Endothelial cell of umbilical vein (primary cell): ENCODE data around the gene KRTAP10-10. TPM values are rescaled to one million over a fixed set of nuclear protein-coding genes. Genes with fewer than 3 reads are reported as not detected.

Source experiments
- BruUV-seq: library from RNA; stranded (reverse); fragments of 400-500 nt; replicated peaks from 2 replicates; lab custom pipeline; 2021; lab: Mats Ljungman, UMichigan
- CTCF ChIA-PET: fragments of 300-600, 350-600 bp; sonication (Branson Sonifier 250); formaldehyde crosslinking; loops from one replicate; lab custom pipeline; 2021; ENCODE audit warnings: antibody characterized with exemption, inconsistent platforms; lab: Charles Lee
- POLR2A ChIA-PET: fragments of 300-600, 350-600 bp; sonication (Branson Sonifier 250); formaldehyde crosslinking; loops from one replicate; lab custom pipeline; 2021; ENCODE audit warnings: antibody characterized with exemption, inconsistent platforms; lab: Charles Lee
- DNase-seq: peaks from one replicate; pipeline ENCODE4 v3.0.0-alpha.2; 2011; ENCODE audit warnings: low read depth, low spot score
- FAIRE-seq: peaks from 2 replicates; lab custom pipeline; 2011; peaks lifted over from hg19 to GRCh38; lab: Jason Lieb, UNC
- H2AFZ ChIP-seq: 2 replicates; pipeline ENCODE4 v1.6.0; 2012; ENCODE audit warnings: low read depth, low read length, control low read depth, inconsistent platforms
- H3K27ac ChIP-seq: 2 replicates; pipeline ENCODE4 v1.5.1; 2011; ENCODE audit warnings: low read depth, mild to moderate bottlenecking, control low read depth, low read length, moderate library complexity; ENCODE audit not compliant: insufficient read depth
- H3K27me3 ChIP-seq, 2 experiments: 2 replicates each; pipeline versions ENCODE4 v1.6.0 to v1.6.1; 2011; ENCODE audit warnings: low read length in 2 of 2, mixed read lengths in 1 of 2; ENCODE audit not compliant: control insufficient read depth in 2 of 2, insufficient read depth in 2 of 2
- H3K36me3 ChIP-seq, 2 experiments: 2 replicates in 1 of 2; 3 replicates in 1 of 2; pipeline ENCODE4 v1.5.1; 2011; ENCODE audit warnings: low read length in 2 of 2, mild to moderate bottlenecking in 1 of 2, moderate library complexity in 1 of 2; ENCODE audit not compliant: control insufficient read depth in 2 of 2, insufficient read depth in 2 of 2; ENCODE audit errors: extremely low read depth in 1 of 2
- H3K4me1 ChIP-seq: 3 replicates; pipeline ENCODE4 v1.5.1; 2011; ENCODE audit warnings: mild to moderate bottlenecking, low read length; ENCODE audit not compliant: control insufficient read depth, insufficient read depth; ENCODE audit errors: extremely low read depth
- H3K4me2 ChIP-seq: 2 replicates; pipeline ENCODE4 v1.6.1; 2011; ENCODE audit warnings: low read length, control low read depth, mixed read lengths; ENCODE audit not compliant: insufficient read depth
- H3K4me3 ChIP-seq, 3 experiments: fragments of 200-600 bp in 1 of 3; sonication (generic), shearing (Covaris generic) in 1 of 3; replicated peaks in 1 of 3; 2 replicates each; pipeline ENCODE4 v1.5.1; 2011 to 2016; ENCODE audit warnings: control low read depth in 3 of 3, low read length in 3 of 3, mild to moderate bottlenecking in 2 of 3, inconsistent platforms in 1 of 3, low read depth in 1 of 3, moderate library complexity in 1 of 3; ENCODE audit not compliant: insufficient read depth in 1 of 3
- H3K79me2 ChIP-seq: 2 replicates; pipeline ENCODE4 v1.6.0; 2012; ENCODE audit warnings: low read length, inconsistent platforms; ENCODE audit not compliant: control insufficient read depth, insufficient read depth
- H3K9ac ChIP-seq: replicated peaks from 2 replicates; pipeline ENCODE3; 2011; ENCODE audit warnings: low read length, control low read depth; ENCODE audit not compliant: insufficient read depth; ENCODE audit errors: extremely low read depth
- H3K9me1 ChIP-seq: replicated peaks from 3 replicates; pipeline ENCODE4 v1.6.0; 2011; ENCODE audit warnings: mild to moderate bottlenecking, low read length; ENCODE audit not compliant: control insufficient read depth, insufficient read depth; ENCODE audit errors: extremely low read depth
- H3K9me3 ChIP-seq: replicated peaks from 2 replicates; pipeline ENCODE4 v1.5.1; 2012; ENCODE audit warnings: low read length, inconsistent platforms; ENCODE audit not compliant: control insufficient read depth, insufficient read depth
- H4K20me1 ChIP-seq: replicated peaks from 2 replicates; pipeline ENCODE3; 2011; ENCODE audit warnings: mild to moderate bottlenecking, low read length; ENCODE audit not compliant: control insufficient read depth, insufficient read depth; ENCODE audit errors: extremely low read depth
- EZH2 ChIP-seq: IDR thresholded peaks from 2 replicates; pipeline ENCODE4 v1.6.1; 2012; ENCODE audit warnings: borderline replicate concordance, low read depth, mild to moderate bottlenecking, moderate library complexity, low read length, inconsistent platforms; ENCODE audit not compliant: severe bottlenecking
- FOS ChIP-seq: IDR thresholded peaks from 2 replicates; pipeline ENCODE4 v1.6.1; 2011; ENCODE audit warnings: mild to moderate bottlenecking, low read length, moderate library complexity, borderline replicate concordance; ENCODE audit not compliant: insufficient read depth
- GATA2 ChIP-seq: IDR thresholded peaks from 2 replicates; pipeline ENCODE4 v1.7.0; 2011; ENCODE audit warnings: low read depth, mild to moderate bottlenecking, moderate library complexity, mixed read lengths, low read length; ENCODE audit not compliant: insufficient read length, insufficient read depth
- JUN ChIP-seq: IDR thresholded peaks from 2 replicates; pipeline ENCODE4 v1.6.1; 2011; ENCODE audit warnings: borderline replicate concordance, low read depth; ENCODE audit not compliant: insufficient read length, insufficient read depth
- MYC ChIP-seq: IDR thresholded peaks from one replicate; pipeline ENCODE4 v1.6.1; 2011; ENCODE audit warnings: mild to moderate bottlenecking, low read depth, low read length
- POLR2A ChIP-seq: IDR thresholded peaks from 2 replicates; pipeline ENCODE4 v1.6.1; 2012; ENCODE audit warnings: low read depth, mild to moderate bottlenecking, control low read depth, low read length
- POLR2AphosphoS5 ChIP-seq: IDR thresholded peaks from 2 replicates; pipeline ENCODE4 v1.6.1; 2012; ENCODE audit warnings: low read depth, mild to moderate bottlenecking, control low read depth, low read length, moderate library complexity; ENCODE audit not compliant: insufficient read depth
- dilution Hi-C: fragments of 300-500 bp; cut with MboI; formaldehyde crosslinking; loops from one replicate; pipeline ENCODE4 v1.15.0; 2019; ENCODE audit warnings: low sequenced_read_pairs; ENCODE audit not compliant: extremely low pct_ligation_motif_present
- intact Hi-C: fragments of 100-400 bp; cut with micrococcal nuclease; formaldehyde crosslinking; loops from one replicate; pipeline ENCODE4 v1.10.0; 2022
- polyA plus RNA-seq, 4 experiments: library from polyadenylated mRNA; depleted of rRNA in 3 of 4; stranded (reverse) in 3 of 4; unstranded in 1 of 4; fragments of >200 nt; gene quantifications; 2 replicates each; pipeline versions ENCODE4 v1.2.1 to v1.2.3, GENCODE V29; 2011 to 2012; ENCODE audit warnings: missing spikeins in 1 of 4
- total RNA-seq: library from RNA; stranded (reverse); gene quantifications from 2 replicates; pipeline ENCODE4 v1.2.3, GENCODE V29; 2021
- TF ChIP-seq, protein P1 (sequence below), 2 donors: IDR thresholded peaks; 1 replicate in 1 of 2; 2 replicates in 1 of 2; pipeline ENCODE4 v1.5.1; 2011; ENCODE audit warnings: low read length in 2 of 2, mild to moderate bottlenecking in 2 of 2, moderate library complexity in 2 of 2, control low read depth in 1 of 2, inconsistent platforms in 1 of 2, low read depth in 1 of 2; ENCODE audit not compliant: insufficient read depth in 1 of 2; ENCODE audit errors: extremely low read depth in 1 of 2
- TF ChIP-seq, protein P2 (sequence below): IDR thresholded peaks from 2 replicates; pipeline ENCODE4 v1.6.1; 2011; ENCODE audit not compliant: insufficient read depth, insufficient read length

KRTAP10-10 gene
- total and polyA plus RNA-seq, 2 donors (not counting 3 experiments of a cell fraction or from before 2014, with no cell fraction given): not detected

DNA sequence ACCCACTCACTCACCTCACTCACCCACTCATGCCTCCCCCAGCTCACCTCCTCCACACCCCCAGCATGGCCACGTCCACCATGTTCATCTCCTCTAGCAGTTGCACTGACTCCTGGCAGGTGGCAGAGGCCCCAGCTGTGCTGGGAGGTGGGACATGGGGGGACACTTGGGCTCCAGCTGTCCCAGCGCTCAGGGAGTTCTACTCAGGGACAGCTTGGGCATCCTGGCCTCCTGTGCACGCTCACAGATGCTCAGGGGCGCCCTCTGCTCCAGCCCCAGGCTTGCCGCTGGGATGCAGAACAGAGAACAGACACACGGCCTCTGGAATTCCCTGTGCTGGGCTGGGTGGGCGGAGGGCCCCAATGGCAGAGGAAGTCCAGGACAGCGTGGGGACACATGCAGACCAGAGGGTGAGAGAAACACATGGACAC is 20.1 kb upstream of the KRTAP10-10 start:
- dilution Hi-C loops (no loop called here), intact Hi-C loops (no loop called here)
- no TSS peak for BruUV-seq
- no peaks in the 10 kb centered on the region for H3K36me3 ChIP-seq
- ChIA-PET CTCF (interaction anchor here (4.2 kb wide), 1 partner anchor 177 kb away, joined by 28 read pairs; no protein-coding TSS in a partner anchor), POLR2A (no interaction called here)
- H3K79me2 ChIP-seq: no peaks in the 10 kb centered on the region
- DNase-seq: no peak
- H2AFZ ChIP-seq: no peak overlapping the region
- H3K9ac ChIP-seq: no peak overlapping the region
- FAIRE-seq: no peak
- no peaks in the 10 kb centered on the region for H3K9me1 ChIP-seq
- H3K9me3 ChIP-seq: no peaks in the 10 kb centered on the region
- H3K4me2 ChIP-seq: no peak overlapping the region
- H3K4me1 ChIP-seq: no peaks in the 10 kb centered on the region
- H3K27me3 ChIP-seq: no peaks in the 10 kb centered on the region
- no peak overlapping the region for H3K27ac ChIP-seq
- no peaks in the 10 kb centered on the region for H4K20me1 ChIP-seq
- TF ChIP-seq, protein P1, sequence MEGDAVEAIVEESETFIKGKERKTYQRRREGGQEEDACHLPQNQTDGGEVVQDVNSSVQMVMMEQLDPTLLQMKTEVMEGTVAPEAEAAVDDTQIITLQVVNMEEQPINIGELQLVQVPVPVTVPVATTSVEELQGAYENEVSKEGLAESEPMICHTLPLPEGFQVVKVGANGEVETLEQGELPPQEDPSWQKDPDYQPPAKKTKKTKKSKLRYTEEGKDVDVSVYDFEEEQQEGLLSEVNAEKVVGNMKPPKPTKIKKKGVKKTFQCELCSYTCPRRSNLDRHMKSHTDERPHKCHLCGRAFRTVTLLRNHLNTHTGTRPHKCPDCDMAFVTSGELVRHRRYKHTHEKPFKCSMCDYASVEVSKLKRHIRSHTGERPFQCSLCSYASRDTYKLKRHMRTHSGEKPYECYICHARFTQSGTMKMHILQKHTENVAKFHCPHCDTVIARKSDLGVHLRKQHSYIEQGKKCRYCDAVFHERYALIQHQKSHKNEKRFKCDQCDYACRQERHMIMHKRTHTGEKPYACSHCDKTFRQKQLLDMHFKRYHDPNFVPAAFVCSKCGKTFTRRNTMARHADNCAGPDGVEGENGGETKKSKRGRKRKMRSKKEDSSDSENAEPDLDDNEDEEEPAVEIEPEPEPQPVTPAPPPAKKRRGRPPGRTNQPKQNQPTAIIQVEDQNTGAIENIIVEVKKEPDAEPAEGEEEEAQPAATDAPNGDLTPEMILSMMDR (IDR thresholded peaks at IDR 0.05; ENCODE audit: extremely low read depth in 1 of 2, insufficient read depth in 1 of 2, low read depth in 1 of 2, low read length in 2 of 2): no peak
- TF ChIP-seq, protein P2, sequence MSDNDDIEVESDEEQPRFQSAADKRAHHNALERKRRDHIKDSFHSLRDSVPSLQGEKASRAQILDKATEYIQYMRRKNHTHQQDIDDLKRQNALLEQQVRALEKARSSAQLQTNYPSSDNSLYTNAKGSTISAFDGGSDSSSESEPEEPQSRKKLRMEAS: no peak
- TF ChIP-seq FOS (no peak), MYC (no peak), GATA2 (no peak), JUN (no peak), EZH2 (no peak), POLR2AphosphoS5 (no peak), POLR2A (no peak)
- H3K4me3 ChIP-seq: no peak overlapping the region
